PC-3 (cell line): ENCODE data around the gene DGCR6.
"Not testable (repeated sequence)": the region's sequence is repeated elsewhere in the genome, so short reads cannot be mapped to it uniquely, and the experiment has no call there.

Experiments used
- EZH2phosphoT487 ChIP-seq: fragments of 300-600 bp; sonication (generic); IDR thresholded peaks from 2 replicates; pipeline ENCODE4 v1.6.1; 2018; ENCODE audit warnings: mild to moderate bottlenecking, antibody characterized with exemption, low read length, borderline replicate concordance
- TF ChIP-seq, protein P1 (sequence below): fragments of 300-600 bp; sonication (generic); conservative IDR thresholded peaks from 2 replicates; pipeline ENCODE4 v1.5.1; 2017; ENCODE audit warnings: antibody characterized with exemption, low read depth, mild to moderate bottlenecking, low read length

DNA sequence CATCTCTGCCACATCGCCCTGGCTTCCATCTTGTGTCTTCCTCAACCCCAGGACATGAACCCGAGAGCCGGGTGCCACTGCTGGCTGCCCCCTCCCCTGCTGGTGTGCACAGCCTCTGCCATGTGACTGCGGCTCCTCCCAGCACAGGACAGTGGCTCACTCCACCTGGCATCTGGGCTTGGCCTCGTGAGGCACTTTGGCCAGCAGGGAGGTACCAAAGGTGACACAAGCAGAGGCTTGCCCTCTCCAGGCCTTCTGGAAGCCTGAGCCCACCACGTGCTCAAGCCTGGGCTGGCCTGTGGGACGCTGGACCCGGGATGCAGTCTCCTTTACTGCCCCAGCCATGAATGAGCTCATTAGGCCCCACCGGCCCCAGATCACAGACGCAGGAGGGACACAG is 8.4 kb downstream of the DGCR6 start:
- TF ChIP-seq, protein P1, sequence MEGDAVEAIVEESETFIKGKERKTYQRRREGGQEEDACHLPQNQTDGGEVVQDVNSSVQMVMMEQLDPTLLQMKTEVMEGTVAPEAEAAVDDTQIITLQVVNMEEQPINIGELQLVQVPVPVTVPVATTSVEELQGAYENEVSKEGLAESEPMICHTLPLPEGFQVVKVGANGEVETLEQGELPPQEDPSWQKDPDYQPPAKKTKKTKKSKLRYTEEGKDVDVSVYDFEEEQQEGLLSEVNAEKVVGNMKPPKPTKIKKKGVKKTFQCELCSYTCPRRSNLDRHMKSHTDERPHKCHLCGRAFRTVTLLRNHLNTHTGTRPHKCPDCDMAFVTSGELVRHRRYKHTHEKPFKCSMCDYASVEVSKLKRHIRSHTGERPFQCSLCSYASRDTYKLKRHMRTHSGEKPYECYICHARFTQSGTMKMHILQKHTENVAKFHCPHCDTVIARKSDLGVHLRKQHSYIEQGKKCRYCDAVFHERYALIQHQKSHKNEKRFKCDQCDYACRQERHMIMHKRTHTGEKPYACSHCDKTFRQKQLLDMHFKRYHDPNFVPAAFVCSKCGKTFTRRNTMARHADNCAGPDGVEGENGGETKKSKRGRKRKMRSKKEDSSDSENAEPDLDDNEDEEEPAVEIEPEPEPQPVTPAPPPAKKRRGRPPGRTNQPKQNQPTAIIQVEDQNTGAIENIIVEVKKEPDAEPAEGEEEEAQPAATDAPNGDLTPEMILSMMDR, result not testable (repeated sequence)
- TF ChIP-seq EZH2phosphoT487, result not testable (repeated sequence)
